Glutamatergic neuron (in vitro differentiated cells): ENCODE measurements around the gene PLXNA2. TPM values are rescaled to one million over a fixed set of nuclear protein-coding genes. Genes with fewer than 3 reads are reported as not detected.

Source experiments
- DNase-seq: peaks from one replicate; pipeline ENCODE4 v3.0.0; 2022
- H3K27ac Mint-ChIP-seq: one replicate; pipeline ENCODE4 v1.8.0; 2020; ENCODE audit warnings: mild to moderate bottlenecking, mixed read lengths, inconsistent platforms; ENCODE audit not compliant: unreplicated experiment
- H3K27me3 Mint-ChIP-seq: one replicate; pipeline ENCODE4 v1.8.0; 2020; ENCODE audit warnings: mild to moderate bottlenecking, moderate library complexity, mixed read lengths, inconsistent platforms; ENCODE audit not compliant: unreplicated experiment
- H3K36me3 Mint-ChIP-seq: one replicate; pipeline ENCODE4 v1.8.0; 2020; ENCODE audit warnings: mild to moderate bottlenecking, mixed read lengths, inconsistent platforms; ENCODE audit not compliant: unreplicated experiment
- H3K4me1 Mint-ChIP-seq: one replicate; pipeline ENCODE4 v1.8.0; 2020; ENCODE audit warnings: mild to moderate bottlenecking, low read depth, mixed read lengths, inconsistent platforms; ENCODE audit not compliant: unreplicated experiment
- H3K4me3 Mint-ChIP-seq: one replicate; pipeline ENCODE4 v1.8.0; 2020; ENCODE audit warnings: mild to moderate bottlenecking, mixed read lengths, inconsistent platforms; ENCODE audit not compliant: unreplicated experiment
- H3K9me3 Mint-ChIP-seq: one replicate; pipeline ENCODE4 v1.8.0; 2020; ENCODE audit warnings: mild to moderate bottlenecking, moderate library complexity, mixed read lengths, inconsistent platforms; ENCODE audit not compliant: unreplicated experiment
- total RNA-seq: library from RNA; stranded (reverse); fragmentation: NEBNext Ultra II Directional; extraction: Animal tissue kit (Norgen Biotek cat#: 25700); gene quantifications from one replicate; pipeline ENCODE4 v1.2.1, GENCODE V29; 2021; ENCODE audit not compliant: unreplicated experiment
- TF ChIP-seq, protein P1 (sequence below): fragments of 200-600 bp; sonication (generic); IDR thresholded peaks from one replicate; pipeline ENCODE4 v1.5.0; 2021; ENCODE audit not compliant: partially characterized antibody, unreplicated experiment

PLXNA2 gene
- total RNA-seq, 1 donor from 2014 or later = 66.0 TPM

- Mint-ChIP-seq H3K4me1 (no peaks in the 10 kb centered on the region), H3K9me3 (no peaks in the 10 kb centered on the region), H3K4me3 (no peak overlapping the region), H3K27ac (no peak overlapping the region), H3K27me3 (no peaks in the 10 kb centered on the region), H3K36me3 (no peaks in the 10 kb centered on the region)
- TF ChIP-seq, protein P1, sequence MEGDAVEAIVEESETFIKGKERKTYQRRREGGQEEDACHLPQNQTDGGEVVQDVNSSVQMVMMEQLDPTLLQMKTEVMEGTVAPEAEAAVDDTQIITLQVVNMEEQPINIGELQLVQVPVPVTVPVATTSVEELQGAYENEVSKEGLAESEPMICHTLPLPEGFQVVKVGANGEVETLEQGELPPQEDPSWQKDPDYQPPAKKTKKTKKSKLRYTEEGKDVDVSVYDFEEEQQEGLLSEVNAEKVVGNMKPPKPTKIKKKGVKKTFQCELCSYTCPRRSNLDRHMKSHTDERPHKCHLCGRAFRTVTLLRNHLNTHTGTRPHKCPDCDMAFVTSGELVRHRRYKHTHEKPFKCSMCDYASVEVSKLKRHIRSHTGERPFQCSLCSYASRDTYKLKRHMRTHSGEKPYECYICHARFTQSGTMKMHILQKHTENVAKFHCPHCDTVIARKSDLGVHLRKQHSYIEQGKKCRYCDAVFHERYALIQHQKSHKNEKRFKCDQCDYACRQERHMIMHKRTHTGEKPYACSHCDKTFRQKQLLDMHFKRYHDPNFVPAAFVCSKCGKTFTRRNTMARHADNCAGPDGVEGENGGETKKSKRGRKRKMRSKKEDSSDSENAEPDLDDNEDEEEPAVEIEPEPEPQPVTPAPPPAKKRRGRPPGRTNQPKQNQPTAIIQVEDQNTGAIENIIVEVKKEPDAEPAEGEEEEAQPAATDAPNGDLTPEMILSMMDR = no peak
- no peak for DNase-seq
These were observed 247.5 kb downstream of the PLXNA2 start for GRCh38 chr1:207996636-207997035.

GRCh38 chr1:207995576-207995975, 248.6 kb downstream of the PLXNA2 start:
- Mint-ChIP-seq H3K36me3 (no peaks in the 10 kb centered on the region), H3K4me1 (peaks cover 4% of the 10 kb centered on the region), H3K27ac (no peak overlapping the region), H3K27me3 (no peaks in the 10 kb centered on the region), H3K9me3 (no peaks in the 10 kb centered on the region), H3K4me3 (no peak overlapping the region)
- no peak for DNase-seq
- TF ChIP-seq, protein P1 = no peak

DNA sequence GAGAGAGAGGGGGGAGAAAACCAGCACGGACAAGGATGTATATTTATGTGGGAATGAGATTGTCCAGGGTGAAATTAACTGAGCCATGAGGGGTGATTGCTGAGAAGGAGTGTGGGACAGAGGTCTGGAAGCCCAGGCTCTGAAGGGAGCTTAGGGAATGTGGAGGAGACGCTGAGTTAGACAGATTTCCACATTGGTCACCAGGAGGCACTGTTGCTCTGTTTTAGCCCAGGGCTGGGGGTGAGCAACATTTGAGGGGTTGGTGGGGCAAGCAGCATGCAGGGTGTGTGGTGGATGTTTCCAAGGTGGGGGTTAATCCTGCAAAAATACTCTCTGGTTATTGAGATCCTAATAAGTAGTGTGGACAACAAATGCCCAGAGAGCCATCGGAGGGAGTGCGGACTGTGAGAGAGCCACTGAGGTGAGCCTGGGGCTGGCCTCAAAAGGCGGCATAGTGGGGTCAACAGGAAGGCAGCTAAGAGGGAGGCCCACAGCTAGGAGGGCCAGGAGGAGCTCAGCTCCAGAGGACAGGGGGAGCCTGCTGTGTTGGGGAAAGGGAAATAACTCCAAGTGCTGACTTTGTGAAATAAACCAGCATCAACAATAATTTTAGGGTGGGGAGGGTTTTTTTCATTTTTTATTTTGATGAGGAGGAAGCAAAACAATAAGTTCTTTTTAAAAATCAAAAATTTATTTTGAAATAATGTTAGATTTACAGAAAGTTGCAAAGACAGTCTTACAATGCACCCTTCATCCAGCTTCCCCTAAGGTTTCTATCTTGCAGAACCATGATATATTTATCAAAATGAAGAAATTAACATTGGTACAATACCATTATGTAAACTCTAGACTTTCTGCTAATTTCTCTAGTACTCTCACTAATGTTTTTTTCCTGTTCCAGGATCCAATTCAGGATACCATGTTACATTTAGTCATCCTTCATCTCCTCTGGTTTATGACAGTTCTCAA, 250.4 kb downstream of the PLXNA2 start:
- Mint-ChIP-seq H3K27ac (no peak overlapping the region), H3K36me3 (no peaks in the 10 kb centered on the region), H3K4me3 (no peak overlapping the region), H3K4me1 (peaks cover 4% of the 10 kb centered on the region), H3K27me3 (no peaks in the 10 kb centered on the region), H3K9me3 (peaks cover 2% of the 10 kb centered on the region)
- DNase-seq = no peak
- TF ChIP-seq, protein P1 = peak; percentile 50

GRCh38 chr1:207992677-207993236, 251.4 kb downstream of the PLXNA2 start:
- no peak overlapping the region for H3K4me3 Mint-ChIP-seq
- no peak overlapping the region for H3K27ac Mint-ChIP-seq
- peaks cover 2% of the 10 kb centered on the region for H3K9me3 Mint-ChIP-seq
- H3K4me1 Mint-ChIP-seq = peaks cover 4% of the 10 kb centered on the region
- no peaks in the 10 kb centered on the region for H3K36me3 Mint-ChIP-seq
- H3K27me3 Mint-ChIP-seq = no peaks in the 10 kb centered on the region
- TF ChIP-seq, protein P1 = no peak
- no peak for DNase-seq

- TF ChIP-seq, protein P1 = no peak
- Mint-ChIP-seq H3K27ac (no peak overlapping the region), H3K36me3 (no peaks in the 10 kb centered on the region), H3K27me3 (no peaks in the 10 kb centered on the region), H3K4me3 (no peak overlapping the region), H3K9me3 (peaks cover 2% of the 10 kb centered on the region), H3K4me1 (peaks cover 4% of the 10 kb centered on the region)
- DNase-seq = no peak
These were observed 252.6 kb downstream of the PLXNA2 start for GRCh38 chr1:207991583-207992026.
